Measurements from ENCODE around the gene AGRN.
"Not testable (repeated sequence)": the region's sequence is repeated elsewhere in the genome, so short reads cannot be mapped to it uniquely, and the experiment has no call there.

The AGRN gene

GRCh38 chr1:1067860-1068516 is 48.1 kb downstream of the AGRN start:
- no peak for DNase-seq

DNA sequence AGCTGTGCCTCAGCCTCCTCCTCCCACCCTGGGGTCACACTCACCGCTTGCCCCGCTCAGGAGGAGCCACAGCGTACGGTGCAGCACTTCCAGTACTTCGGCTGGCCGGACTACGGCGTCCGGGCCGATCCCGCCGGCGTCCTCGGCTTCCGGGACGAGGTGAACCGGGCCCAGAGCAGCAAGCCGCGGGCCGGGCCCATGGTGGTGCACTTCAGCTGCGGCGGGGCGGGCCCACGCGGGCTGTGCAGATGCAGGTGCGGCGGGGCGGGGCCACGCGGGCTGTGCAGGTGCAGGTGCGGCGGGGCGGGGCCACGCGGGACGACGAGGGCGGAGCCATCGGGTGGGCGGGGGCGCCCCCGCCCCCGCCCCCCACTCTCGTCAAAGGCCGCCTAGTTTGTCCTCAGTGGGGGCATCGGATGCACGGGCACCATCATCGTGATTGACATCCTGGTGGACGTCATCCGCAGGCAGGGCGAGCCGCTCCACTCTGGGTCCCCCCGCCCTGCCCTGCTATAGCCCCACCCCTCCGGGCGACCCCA is 48.7 kb downstream of the AGRN start:
- peak; percentile 42 for DNase-seq

GRCh38 chr1:1069056-1069710 is 49.3 kb downstream of the AGRN start:
- DNase-seq, result peak; percentile 87

- no peak for DNase-seq
Measured at GRCh38 chr1:1069711-1070676, 50.1 kb downstream of the AGRN start.

GRCh38 chr1:1071486-1072298 is 51.8 kb downstream of the AGRN start:
- DNase-seq, result no peak

- no peak for DNase-seq
Measured at GRCh38 chr1:1072299-1072848, 52.5 kb downstream of the AGRN start.

- DNase-seq, result no peak
Measured at GRCh38 chr1:1072849-1073742, 53.2 kb downstream of the AGRN start.

DNA sequence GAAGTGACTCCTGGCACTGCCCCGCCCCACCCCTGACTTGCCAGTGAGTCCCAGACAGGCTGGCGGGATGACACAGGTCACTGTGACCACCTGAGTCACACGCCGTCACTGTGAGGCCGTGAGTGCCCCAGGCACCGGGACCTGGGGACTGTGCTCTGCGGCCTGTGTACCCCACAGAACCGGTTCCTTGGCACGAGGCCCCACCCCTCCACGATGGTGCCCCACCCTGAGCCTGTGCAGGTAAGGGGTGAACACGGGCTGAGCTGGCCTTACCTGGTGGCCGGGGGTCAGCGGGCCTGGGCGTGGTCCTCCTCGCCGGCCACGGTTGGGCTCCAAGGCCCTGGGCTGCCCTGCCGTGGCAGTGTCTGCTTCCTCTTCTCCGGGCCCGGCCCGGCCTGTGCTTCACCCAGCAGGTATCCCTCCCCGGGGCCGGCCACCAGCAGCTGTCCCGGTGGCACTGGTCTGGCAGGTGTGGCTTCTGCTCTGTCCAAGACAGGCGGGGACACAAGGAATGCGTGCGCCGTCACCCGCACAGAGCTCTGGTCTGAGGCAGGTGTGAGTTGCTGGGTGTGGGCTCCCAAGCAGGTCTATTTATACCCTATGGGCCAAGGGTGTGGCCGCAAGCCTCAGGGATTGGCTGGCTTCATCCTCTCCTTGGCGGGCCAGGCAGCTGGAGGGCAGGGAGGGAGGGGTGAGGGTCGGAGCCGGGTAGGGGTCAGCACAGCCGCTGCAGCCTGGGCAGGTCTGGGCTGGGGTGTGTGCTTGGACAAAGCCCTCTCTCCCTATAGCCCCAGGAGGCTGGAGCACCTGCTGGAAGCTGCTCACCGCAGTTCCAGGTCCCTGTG is 54.0 kb downstream of the AGRN start, which contains the start of gene RNF223:
TSS of gene RNF223 (minus strand) at position 564 of the 845 bp plus-strand sequence. CDS start 1,740 bp downstream, outside the sequence.
- DNase-seq, result no peak

- DNase-seq, result no peak
Measured at GRCh38 chr1:1074631-1075147, 54.8 kb downstream of the AGRN start.

- DNase-seq, result no peak
Measured at GRCh38 chr1:1075148-1075935, 55.4 kb downstream of the AGRN start.

- not testable (repeated sequence) for DNase-seq
Measured at GRCh38 chr1:1077396-1077795, 57.5 kb downstream of the AGRN start.

DNA sequence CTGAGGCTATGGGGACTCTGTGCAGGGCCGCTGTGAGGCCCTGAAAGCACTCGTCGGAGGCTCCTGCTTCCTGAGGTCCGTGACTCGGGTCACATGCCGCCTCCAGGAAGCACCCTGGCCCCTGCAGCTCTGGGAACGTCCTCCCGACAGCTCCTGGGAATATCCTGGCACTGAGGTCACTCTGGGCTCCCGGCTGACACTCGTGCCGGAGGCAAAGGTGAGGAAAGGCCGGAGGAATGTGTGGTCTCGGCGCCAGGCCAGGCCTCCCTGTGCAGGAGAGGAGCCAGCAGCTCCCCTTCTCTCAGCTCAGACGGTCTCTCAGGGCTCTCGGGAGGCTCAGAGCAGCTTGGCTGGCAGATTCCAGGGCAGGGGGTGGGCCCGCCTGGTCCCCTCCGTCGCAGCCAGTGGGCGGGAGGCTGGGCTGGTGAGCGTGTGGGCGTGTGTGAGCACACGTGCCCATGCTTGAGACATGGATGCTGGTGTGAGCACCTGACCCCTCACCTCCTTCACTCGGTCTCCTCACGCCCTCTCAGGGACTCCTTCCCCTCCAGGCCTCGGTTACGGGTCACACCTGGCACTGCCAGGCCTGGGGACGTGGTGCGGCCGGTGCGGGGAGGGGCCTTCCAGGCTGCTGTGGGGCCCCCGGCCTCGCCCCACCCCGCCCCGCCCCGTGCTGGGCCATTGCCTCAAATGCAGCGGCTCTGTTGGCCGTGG is 59.6 kb downstream of the AGRN start:
- peak; percentile 7 for DNase-seq

GRCh38 chr1:1080122-1080757 is 60.3 kb downstream of the AGRN start:
- peak; percentile 2 for DNase-seq

GRCh38 chr1:1080951-1081310 is 61.0 kb downstream of the AGRN start:
- peak; percentile 1 for DNase-seq

DNA sequence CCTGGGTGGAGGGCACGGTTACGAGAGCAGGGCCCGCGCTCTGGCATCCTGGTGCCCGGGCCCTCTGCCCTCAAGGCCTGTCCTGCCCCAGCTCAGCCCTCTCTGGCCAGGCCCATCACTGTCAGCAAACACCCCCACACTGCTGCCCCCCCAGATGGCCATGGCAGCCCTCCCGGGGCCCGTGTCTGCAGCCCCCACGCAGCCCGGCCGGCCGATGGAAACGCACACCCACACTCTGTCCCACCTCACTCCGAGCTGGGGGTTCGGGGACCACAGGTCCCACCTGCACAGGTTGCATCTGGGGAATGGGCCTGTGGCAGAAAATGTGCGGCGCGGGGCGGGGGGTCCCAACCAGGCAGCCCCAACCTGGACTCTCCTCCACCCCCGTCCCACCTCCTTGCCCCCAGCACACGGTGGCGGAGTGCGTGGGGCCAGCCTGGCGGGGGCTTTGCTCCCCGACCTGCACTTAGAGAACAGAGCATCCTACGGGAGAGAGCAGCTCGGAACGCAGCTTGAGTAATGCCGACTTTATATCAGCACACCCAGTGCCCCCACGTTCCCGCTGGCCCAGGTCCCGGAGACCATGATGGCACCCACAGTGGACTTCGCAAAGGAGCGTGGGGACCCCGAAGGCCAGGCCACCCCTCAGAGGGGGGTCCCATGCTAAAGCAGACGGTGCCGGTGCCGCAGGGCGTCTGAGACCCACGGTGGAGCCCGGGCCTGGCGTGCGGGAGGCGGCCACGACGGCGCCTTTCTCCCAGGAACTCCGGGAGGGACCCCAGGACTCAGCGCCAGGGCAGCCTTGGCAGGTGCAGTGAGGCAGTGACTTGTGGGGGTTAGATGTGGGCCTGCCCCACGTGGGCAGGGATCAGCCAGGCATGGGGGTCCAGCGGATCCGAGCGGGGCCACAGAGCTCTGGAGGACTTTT is 61.7 kb downstream of the AGRN start:
- DNase-seq, result peak; percentile 0

DNA sequence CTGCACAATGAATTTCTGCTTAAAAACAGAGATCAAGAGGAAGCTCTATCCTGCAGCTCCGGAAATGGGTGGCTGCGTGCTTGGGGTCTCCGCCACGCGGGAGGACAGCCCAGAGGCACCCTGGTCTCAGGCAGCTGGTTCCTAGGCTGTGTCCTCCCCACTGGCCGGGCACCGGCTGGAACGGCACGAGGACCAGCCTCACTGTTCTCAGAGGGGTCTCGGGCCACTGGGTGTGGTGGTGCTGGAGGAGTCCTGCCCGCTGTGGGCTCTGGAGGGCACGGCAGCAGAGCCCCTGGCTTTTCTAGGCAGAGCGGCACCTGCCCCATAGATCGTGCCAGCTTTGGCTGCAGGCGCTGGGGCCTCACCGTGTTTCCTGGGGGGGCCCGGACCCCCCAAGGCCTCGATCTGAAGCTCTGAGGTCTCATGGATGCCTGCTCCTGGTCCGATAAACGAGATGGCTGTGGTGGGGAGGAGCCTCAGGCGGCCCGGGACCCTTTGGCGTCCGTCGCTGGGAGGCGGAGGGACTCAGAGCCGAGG is 62.4 kb downstream of the AGRN start:
- peak; percentile 1 for DNase-seq

All from effector CD4-positive, alpha-beta T cell (primary cell).